Smooth muscle cell (in vitro differentiated cells): Measurements from ENCODE around the gene CH25H. TPM values are rescaled to one million over a fixed set of nuclear protein-coding genes. Genes with fewer than 3 reads are reported as not detected.

Source experiments
- DNase-seq: peaks from one replicate; lab custom pipeline; 2025; ENCODE audit not compliant: unreplicated experiment; lab: John Stamatoyannopoulos, UW
- H2AFZ ChIP-seq: fragments of 200-600 bp; sonication (generic); 2 replicates; pipeline ENCODE4 v1.6.0; 2016; ENCODE audit warnings: antibody characterized with exemption, low read depth, mild to moderate bottlenecking
- H3F3A ChIP-seq: fragments of 200-600 bp; sonication (generic); 2 replicates; pipeline ENCODE4 v1.6.0; 2017; ENCODE audit warnings: antibody characterized with exemption, low read depth
- H3K27ac ChIP-seq: fragments of 200-600 bp; sonication (generic); 2 replicates; pipeline ENCODE4 v1.5.1; 2016; ENCODE audit warnings: low read depth, mild to moderate bottlenecking
- H3K27me3 ChIP-seq: fragments of 200-600 bp; sonication (generic); 2 replicates; pipeline ENCODE4 v1.6.1; 2016; ENCODE audit warnings: low read depth, mild to moderate bottlenecking
- H3K36me3 ChIP-seq: fragments of 200-600 bp; sonication (generic); 2 replicates; pipeline ENCODE4 v1.5.1; 2016; ENCODE audit warnings: low read depth
- H3K4me1 ChIP-seq: fragments of 200-600 bp; sonication (generic); 2 replicates; pipeline ENCODE4 v1.5.1; 2016; ENCODE audit warnings: low read depth
- H3K4me2 ChIP-seq: fragments of 200-600 bp; sonication (generic); 2 replicates; pipeline ENCODE4 v1.6.0; 2016; ENCODE audit warnings: mild to moderate bottlenecking
- H3K4me3 ChIP-seq: fragments of 200-600 bp; sonication (generic); 2 replicates; pipeline ENCODE4 v1.5.1; 2016; ENCODE audit warnings: mild to moderate bottlenecking
- H3K79me2 ChIP-seq: fragments of 200-600 bp; sonication (generic); 2 replicates; pipeline ENCODE4 v1.6.0; 2016; ENCODE audit warnings: low read depth, mild to moderate bottlenecking
- H3K9ac ChIP-seq: fragments of 200-600 bp; sonication (generic); 2 replicates; pipeline ENCODE4 v1.6.0; 2016; ENCODE audit warnings: low read depth
- H3K9me3 ChIP-seq: fragments of 200-600 bp; sonication (generic); replicated peaks from 2 replicates; pipeline ENCODE4 v1.5.1; 2016; ENCODE audit warnings: low read depth
- H4K20me1 ChIP-seq: fragments of 200-600 bp; sonication (generic); 2 replicates; pipeline ENCODE4 v1.6.0; 2016; ENCODE audit warnings: low read depth
- WGBS: methylation state at CpG from one replicate; pipeline ENCODE4 v1.1.7; 2016; ENCODE audit warnings: low lambda C conversion rate; 5-methylcytosine and 5-hydroxymethylcytosine counted together
- polyA plus RNA-seq: library from polyadenylated mRNA; unstranded; fragments of >200 nt; fragmentation: Nextera tagmentation; extraction: Ambion mirVana; gene quantifications from 2 replicates; pipeline ENCODE4 v1.2.1, GENCODE V29; 2016
- total RNA-seq: library from RNA; depleted of rRNA; stranded (reverse); fragments of >200 nt; gene quantifications from 2 replicates; pipeline ENCODE4 v1.2.3, GENCODE V29; 2014
- TF ChIP-seq, protein P1 (sequence below): fragments of 200-600 bp; sonication (generic); IDR thresholded peaks from 2 replicates; pipeline ENCODE4 v1.5.1; 2017; ENCODE audit warnings: borderline replicate concordance, mild to moderate bottlenecking, antibody characterized with exemption; ENCODE audit not compliant: insufficient read depth, poor library complexity, severe bottlenecking

Gene CH25H
- total and polyA plus RNA-seq, 2 experiments from 2014 or later = not detected

- Histone ChIP-seq H3K27ac (no peak overlapping the region), H3K9ac (no peak overlapping the region), H3K4me3 (no peak overlapping the region), H3F3A (no peaks in the 10 kb centered on the region), H3K4me2 (no peak overlapping the region), H3K4me1 (no peaks in the 10 kb centered on the region), H3K79me2 (no peaks in the 10 kb centered on the region), H3K27me3 (peaks cover 4% of the 10 kb centered on the region), H2AFZ (no peak overlapping the region), H4K20me1 (no peaks in the 10 kb centered on the region), H3K9me3 (no peaks in the 10 kb centered on the region), H3K36me3 (no peaks in the 10 kb centered on the region)
- 83% methylated on average over 3 of the region's 3 CpGs for WGBS
- TF ChIP-seq, protein P1, sequence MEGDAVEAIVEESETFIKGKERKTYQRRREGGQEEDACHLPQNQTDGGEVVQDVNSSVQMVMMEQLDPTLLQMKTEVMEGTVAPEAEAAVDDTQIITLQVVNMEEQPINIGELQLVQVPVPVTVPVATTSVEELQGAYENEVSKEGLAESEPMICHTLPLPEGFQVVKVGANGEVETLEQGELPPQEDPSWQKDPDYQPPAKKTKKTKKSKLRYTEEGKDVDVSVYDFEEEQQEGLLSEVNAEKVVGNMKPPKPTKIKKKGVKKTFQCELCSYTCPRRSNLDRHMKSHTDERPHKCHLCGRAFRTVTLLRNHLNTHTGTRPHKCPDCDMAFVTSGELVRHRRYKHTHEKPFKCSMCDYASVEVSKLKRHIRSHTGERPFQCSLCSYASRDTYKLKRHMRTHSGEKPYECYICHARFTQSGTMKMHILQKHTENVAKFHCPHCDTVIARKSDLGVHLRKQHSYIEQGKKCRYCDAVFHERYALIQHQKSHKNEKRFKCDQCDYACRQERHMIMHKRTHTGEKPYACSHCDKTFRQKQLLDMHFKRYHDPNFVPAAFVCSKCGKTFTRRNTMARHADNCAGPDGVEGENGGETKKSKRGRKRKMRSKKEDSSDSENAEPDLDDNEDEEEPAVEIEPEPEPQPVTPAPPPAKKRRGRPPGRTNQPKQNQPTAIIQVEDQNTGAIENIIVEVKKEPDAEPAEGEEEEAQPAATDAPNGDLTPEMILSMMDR = no peak
- DNase-seq = no peak
Observed at GRCh38 chr10:89184638-89185037, 22.5 kb downstream of the CH25H start.

GRCh38 chr10:89183571-89183970, 23.5 kb downstream of the CH25H start:
- Histone ChIP-seq H3K9me3 (no peaks in the 10 kb centered on the region), H3K4me3 (no peak overlapping the region), H2AFZ (no peak overlapping the region), H3K9ac (no peak overlapping the region), H3K36me3 (no peaks in the 10 kb centered on the region), H3K27me3 (peaks cover 3% of the 10 kb centered on the region), H3K79me2 (no peaks in the 10 kb centered on the region), H4K20me1 (no peaks in the 10 kb centered on the region), H3F3A (no peaks in the 10 kb centered on the region), H3K27ac (no peak overlapping the region), H3K4me1 (no peaks in the 10 kb centered on the region), H3K4me2 (no peak overlapping the region)
- no peak for DNase-seq
- TF ChIP-seq, protein P1 = no peak

GRCh38 chr10:89182894-89183293, 24.2 kb downstream of the CH25H start:
- TF ChIP-seq, protein P1 = no peak
- no peak overlapping the region for H3K27ac ChIP-seq
- WGBS = 84% methylated on average over 2 of the region's 2 CpGs
- H3K9ac ChIP-seq = no peak overlapping the region
- no peaks in the 10 kb centered on the region for H3F3A ChIP-seq
- peaks cover 10% of the 10 kb centered on the region for H3K27me3 ChIP-seq
- no peak for DNase-seq
- no peaks in the 10 kb centered on the region for H3K9me3 ChIP-seq
- no peak overlapping the region for H3K4me3 ChIP-seq
- H4K20me1 ChIP-seq = no peaks in the 10 kb centered on the region
- no peaks in the 10 kb centered on the region for H3K36me3 ChIP-seq
- H3K79me2 ChIP-seq = no peaks in the 10 kb centered on the region
- H3K4me2 ChIP-seq = no peak overlapping the region
- no peak overlapping the region for H2AFZ ChIP-seq
- no peaks in the 10 kb centered on the region for H3K4me1 ChIP-seq

GRCh38 chr10:89175816-89176215, 31.3 kb downstream of the CH25H start:
- Histone ChIP-seq H3K4me3 (no peak overlapping the region), H3K9me3 (no peaks in the 10 kb centered on the region), H4K20me1 (no peaks in the 10 kb centered on the region), H2AFZ (no peak overlapping the region), H3K4me1 (peaks cover 20% of the 10 kb centered on the region), H3K79me2 (no peaks in the 10 kb centered on the region), H3K27ac (no peak overlapping the region), H3K27me3 (peaks cover 15% of the 10 kb centered on the region), H3K4me2 (no peak overlapping the region), H3F3A (no peaks in the 10 kb centered on the region), H3K9ac (no peak overlapping the region), H3K36me3 (no peaks in the 10 kb centered on the region)
- TF ChIP-seq, protein P1 = no peak
- DNase-seq = no peak
